Neural crest cell (in vitro differentiated cells): ENCODE measurements around the gene DHRS12. TPM values are rescaled to one million over a fixed set of nuclear protein-coding genes. Genes with fewer than 3 reads are reported as not detected.

Source experiments
- DNase-seq: peaks from one replicate; pipeline ENCODE4 v3.0.0; 2021; ENCODE audit warnings: low read depth, mixed read lengths, low spot score
- H3K27ac Mint-ChIP-seq: one replicate; pipeline ENCODE4 v1.8.0; 2021; ENCODE audit warnings: mild to moderate bottlenecking, mixed read lengths; ENCODE audit not compliant: unreplicated experiment
- H3K27me3 Mint-ChIP-seq: 2 replicates; pipeline ENCODE4 v1.8.0; 2021; ENCODE audit warnings: low read depth, mild to moderate bottlenecking, mixed read lengths
- H3K36me3 Mint-ChIP-seq: 2 replicates; pipeline ENCODE4 v1.8.0; 2021; ENCODE audit warnings: low read depth, mild to moderate bottlenecking, mixed read lengths
- H3K4me1 Mint-ChIP-seq: 2 replicates; pipeline ENCODE4 v1.8.0; 2021; ENCODE audit warnings: mixed read lengths
- H3K4me3 Mint-ChIP-seq: one replicate; pipeline ENCODE4 v1.8.0; 2021; ENCODE audit warnings: mild to moderate bottlenecking, mixed read lengths
- H3K9me3 Mint-ChIP-seq: 2 replicates; pipeline ENCODE4 v1.8.0; 2021; ENCODE audit warnings: mixed read lengths
- total RNA-seq: library from RNA; stranded (reverse); gene quantifications from 2 replicates; pipeline ENCODE4 v1.2.1, GENCODE V29; 2021
- TF ChIP-seq, protein P1 (sequence below): fragments of 200-600 bp; sonication (generic); conservative IDR thresholded peaks from 2 replicates; pipeline ENCODE4 v1.5.0; 2021; ENCODE audit warnings: antibody characterized with exemption, mild to moderate bottlenecking

DHRS12 gene
- total RNA-seq, 1 donor from 2014 or later: 9.3 TPM

GRCh38 chr13:51747438-51748434 is 56.2 kb downstream of the DHRS12 start:
- DNase-seq: no peak
- H3K4me3 Mint-ChIP-seq: no peak overlapping the region
- TF ChIP-seq, protein P1, sequence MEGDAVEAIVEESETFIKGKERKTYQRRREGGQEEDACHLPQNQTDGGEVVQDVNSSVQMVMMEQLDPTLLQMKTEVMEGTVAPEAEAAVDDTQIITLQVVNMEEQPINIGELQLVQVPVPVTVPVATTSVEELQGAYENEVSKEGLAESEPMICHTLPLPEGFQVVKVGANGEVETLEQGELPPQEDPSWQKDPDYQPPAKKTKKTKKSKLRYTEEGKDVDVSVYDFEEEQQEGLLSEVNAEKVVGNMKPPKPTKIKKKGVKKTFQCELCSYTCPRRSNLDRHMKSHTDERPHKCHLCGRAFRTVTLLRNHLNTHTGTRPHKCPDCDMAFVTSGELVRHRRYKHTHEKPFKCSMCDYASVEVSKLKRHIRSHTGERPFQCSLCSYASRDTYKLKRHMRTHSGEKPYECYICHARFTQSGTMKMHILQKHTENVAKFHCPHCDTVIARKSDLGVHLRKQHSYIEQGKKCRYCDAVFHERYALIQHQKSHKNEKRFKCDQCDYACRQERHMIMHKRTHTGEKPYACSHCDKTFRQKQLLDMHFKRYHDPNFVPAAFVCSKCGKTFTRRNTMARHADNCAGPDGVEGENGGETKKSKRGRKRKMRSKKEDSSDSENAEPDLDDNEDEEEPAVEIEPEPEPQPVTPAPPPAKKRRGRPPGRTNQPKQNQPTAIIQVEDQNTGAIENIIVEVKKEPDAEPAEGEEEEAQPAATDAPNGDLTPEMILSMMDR: no peak
- no peaks in the 10 kb centered on the region for H3K27me3 Mint-ChIP-seq
- no peaks in the 10 kb centered on the region for H3K4me1 Mint-ChIP-seq
- peaks cover 28% of the 10 kb centered on the region for H3K36me3 Mint-ChIP-seq
- peaks cover 5% of the 10 kb centered on the region for H3K9me3 Mint-ChIP-seq
- H3K27ac Mint-ChIP-seq: no peak overlapping the region

DNA sequence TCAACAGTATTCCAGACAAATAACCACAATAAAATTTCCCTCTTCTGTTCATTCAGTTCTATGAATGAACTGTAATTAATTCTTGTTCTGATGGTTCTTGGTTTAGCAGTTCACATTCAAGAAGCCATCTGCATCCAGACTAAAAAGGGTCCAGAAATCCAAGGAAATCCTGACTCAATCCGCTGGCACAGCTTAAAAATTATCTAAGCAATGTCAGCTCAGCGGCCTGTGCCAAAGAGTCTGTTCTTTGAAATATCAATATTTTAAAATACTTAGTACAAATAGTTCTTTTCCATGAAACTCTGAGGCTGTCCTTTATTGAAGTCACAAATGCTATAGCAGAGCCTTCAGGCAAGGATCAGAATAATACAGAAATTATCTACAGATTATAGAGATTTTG is 57.2 kb downstream of the DHRS12 start:
- H3K4me3 Mint-ChIP-seq: no peak overlapping the region
- DNase-seq: no peak
- H3K36me3 Mint-ChIP-seq: peaks cover 24% of the 10 kb centered on the region
- H3K27ac Mint-ChIP-seq: no peak overlapping the region
- TF ChIP-seq, protein P1: no peak
- no peaks in the 10 kb centered on the region for H3K4me1 Mint-ChIP-seq
- H3K9me3 Mint-ChIP-seq: peaks cover 5% of the 10 kb centered on the region
- no peaks in the 10 kb centered on the region for H3K27me3 Mint-ChIP-seq

DNA sequence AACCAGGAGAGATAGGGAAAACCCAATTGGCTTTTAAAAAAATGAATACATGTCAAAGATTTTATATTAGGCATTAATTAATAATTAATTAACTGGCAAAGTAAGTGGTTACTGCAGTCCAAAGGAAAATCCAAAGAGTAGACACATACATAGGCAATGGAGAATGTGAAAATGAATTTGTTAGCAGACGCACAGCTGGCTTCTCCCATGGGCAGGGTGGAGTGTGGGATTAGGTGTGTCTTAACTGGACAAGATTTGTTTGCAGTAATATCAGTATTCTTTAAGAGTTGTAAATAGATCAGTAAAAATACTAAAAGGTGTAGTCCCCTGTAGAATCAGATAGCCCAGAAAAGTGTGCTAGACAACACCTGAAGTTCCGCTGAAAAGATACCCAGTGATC is 58.7 kb downstream of the DHRS12 start:
- Mint-ChIP-seq H3K4me1 (no peaks in the 10 kb centered on the region), H3K27ac (no peak overlapping the region), H3K9me3 (peaks cover 5% of the 10 kb centered on the region), H3K4me3 (no peak overlapping the region), H3K27me3 (no peaks in the 10 kb centered on the region), H3K36me3 (peaks cover 21% of the 10 kb centered on the region)
- TF ChIP-seq, protein P1: no peak
- no peak for DNase-seq

- no peak for DNase-seq
- Mint-ChIP-seq H3K36me3 (peaks cover 18% of the 10 kb centered on the region), H3K4me3 (no peak overlapping the region), H3K27me3 (no peaks in the 10 kb centered on the region), H3K27ac (no peak overlapping the region), H3K4me1 (peaks cover 10% of the 10 kb centered on the region), H3K9me3 (peaks cover 1% of the 10 kb centered on the region)
- TF ChIP-seq, protein P1: no peak
These were observed 61.4 kb downstream of the DHRS12 start for GRCh38 chr13:51742611-51743010.

GRCh38 chr13:51742031-51742430 is 61.9 kb downstream of the DHRS12 start:
- TF ChIP-seq, protein P1: no peak
- Mint-ChIP-seq H3K27ac (no peak overlapping the region), H3K27me3 (no peaks in the 10 kb centered on the region), H3K4me3 (no peak overlapping the region), H3K4me1 (peaks cover 11% of the 10 kb centered on the region), H3K9me3 (peaks cover 2% of the 10 kb centered on the region), H3K36me3 (peaks cover 14% of the 10 kb centered on the region)
- DNase-seq: no peak
